Measurements from ENCODE around the gene ZCWPW2. TPM values are rescaled to one million over a fixed set of nuclear protein-coding genes. Genes with fewer than 3 reads are reported as not detected.

Gene ZCWPW2
- total and polyA plus RNA-seq, 7 donors: 0.25 to 6.4 (median 1.3) TPM; not detected in 1

GRCh38 chr3:28467414-28467813 lies 118.9 kb downstream of the ZCWPW2 start:
- Histone ChIP-seq H3K9me3 (peaks cover 0 to 2% (median 0%) of the 10 kb centered on the region in 4 donors), H3K27ac (no peak overlapping the region), H3K4me1 (no peaks in the 10 kb centered on the region), H3K4me3 (no peak overlapping the region), H3K27me3 (no peaks in the 10 kb centered on the region), H3K36me3 (no peaks in the 10 kb centered on the region)
- no peak for DNase-seq
- intact Hi-C loops (cut with DNase I): no loop called here
- 80% methylated on average over 1 of the region's 1 CpG for WGBS, 2 donors
- TF ChIP-seq EP300 (IDR thresholded peaks at IDR 0.05): no peak
- no peak for TF ChIP-seq POLR2A (IDR thresholded peaks at IDR 0.05)
- no peak for TF ChIP-seq POLR2AphosphoS5 (IDR thresholded peaks at IDR 0.05)
- TF ChIP-seq CTCF (IDR thresholded peaks at IDR 0.05): no peak

GRCh38 chr3:28476194-28476593 lies 127.7 kb downstream of the ZCWPW2 start:
- Histone ChIP-seq H3K36me3 (no peaks in the 10 kb centered on the region), H3K27me3 (no peaks in the 10 kb centered on the region)
- intact Hi-C loops (cut with DNase I): no loop called here

GRCh38 chr3:28476764-28477163 lies 128.2 kb downstream of the ZCWPW2 start:
- Histone ChIP-seq H3K36me3 (peaks cover 0 to 2% (median 0%) of the 10 kb centered on the region in 4 donors), H3K4me3 (no peak overlapping the region), H3K27me3 (no peaks in the 10 kb centered on the region), H3K9me3 (peaks cover 0 to 3% (median 1%) of the 10 kb centered on the region in 4 donors), H3K27ac (no peak overlapping the region), H3K4me1 (no peaks in the 10 kb centered on the region)
- 73 to 78% methylated on average over 5 of the region's 5 CpGs for WGBS, 2 donors
- TF ChIP-seq EP300 (IDR thresholded peaks at IDR 0.05) (no peak), POLR2AphosphoS5 (IDR thresholded peaks at IDR 0.05) (no peak), CTCF (IDR thresholded peaks at IDR 0.05) (no peak), POLR2A (IDR thresholded peaks at IDR 0.05) (no peak)
- DNase-seq: no peak
- intact Hi-C loops (cut with DNase I): no loop called here

More at GRCh38 chr3:28476194-28476593, 127.7 kb downstream of the ZCWPW2 start:
- TF ChIP-seq CTCF (IDR thresholded peaks at IDR 0.05) (peak; percentile 10 to 57 (median 22)), EP300 (IDR thresholded peaks at IDR 0.05) (no peak)
- Histone ChIP-seq H3K4me1 (no peaks in the 10 kb centered on the region), H3K4me3 (no peak overlapping the region), H3K9me3 (peaks cover 0 to 3% (median 1%) of the 10 kb centered on the region in 4 donors), H3K27ac (no peak overlapping the region)
- no peak for DNase-seq

- DNase-seq: no peak
These were observed 136.6 kb downstream of the ZCWPW2 start for GRCh38 chr3:28485164-28485563.

More at GRCh38 chr3:28485164-28485563, 136.6 kb downstream of the ZCWPW2 start:
- peaks cover 0 to 7% (median 0%) of the 10 kb centered on the region in 4 donors for H3K36me3 ChIP-seq
- H3K4me1 ChIP-seq: no peaks in the 10 kb centered on the region
- H3K9me3 ChIP-seq: no peaks in the 10 kb centered on the region
- H3K27ac ChIP-seq: no peak overlapping the region
- H3K27me3 ChIP-seq: no peaks in the 10 kb centered on the region
- TF ChIP-seq POLR2AphosphoS5 (IDR thresholded peaks at IDR 0.05) (no peak), POLR2A (IDR thresholded peaks at IDR 0.05) (no peak), CTCF (IDR thresholded peaks at IDR 0.05) (no peak), EP300 (IDR thresholded peaks at IDR 0.05) (no peak)
- intact Hi-C loops (cut with DNase I): no loop called here
- H3K4me3 ChIP-seq: no peak overlapping the region
